HG03095 (cell line): ENCODE measurements around the gene CMTM8.

Experiments
- ATAC-seq: cut with Tn5 transposase; IDR thresholded peaks from one replicate; pipeline ENCODE4 v1.9.1; 2021; ENCODE audit warnings: moderate library complexity; ENCODE audit not compliant: unreplicated experiment

CMTM8 gene

GRCh38 chr3:32404714-32405113 is 166.2 kb downstream of the CMTM8 start:
- no peak for ATAC-seq

- no peak for ATAC-seq
These were observed 166.7 kb downstream of the CMTM8 start for GRCh38 chr3:32405155-32405554.

- no peak for ATAC-seq
These were observed 167.3 kb downstream of the CMTM8 start for GRCh38 chr3:32405711-32406323.

- no peak for ATAC-seq
These were observed 168.3 kb downstream of the CMTM8 start for GRCh38 chr3:32406486-32407408.

GRCh38 chr3:32410367-32411246 is 172.1 kb downstream of the CMTM8 start:
- ATAC-seq, result no peak

- ATAC-seq, result no peak
These were observed 173.0 kb downstream of the CMTM8 start for GRCh38 chr3:32411442-32411841.

GRCh38 chr3:32412887-32413286 is 174.4 kb downstream of the CMTM8 start:
- no peak for ATAC-seq

GRCh38 chr3:32413845-32414521 is 175.5 kb downstream of the CMTM8 start:
- ATAC-seq, result no peak

- no peak for ATAC-seq
These were observed 176.2 kb downstream of the CMTM8 start for GRCh38 chr3:32414522-32415202.

GRCh38 chr3:32419742-32420125 is 181.3 kb downstream of the CMTM8 start:
- ATAC-seq, result no peak
